Astrocyte (in vitro differentiated cells and primary cell): ENCODE results near the gene NR2C2. TPM values are rescaled to one million over a fixed set of nuclear protein-coding genes. Genes with fewer than 3 reads are reported as not detected.

Source experiments
- DNase-seq: peaks from one replicate; pipeline ENCODE4 v3.0.0-alpha.2; 2010; ENCODE audit warnings: low read depth
- FAIRE-seq: peaks from 2 replicates; lab custom pipeline; 2011; peaks lifted over from hg19 to GRCh38; lab: Jason Lieb, UNC
- H2AFZ ChIP-seq: 2 replicates; pipeline ENCODE4 v1.6.0; 2012; ENCODE audit warnings: low read depth, low read length, inconsistent platforms
- H3K27ac ChIP-seq: 2 replicates; pipeline ENCODE4 v1.5.1; 2011; ENCODE audit warnings: low read depth, low read length, inconsistent platforms
- H3K27me3 ChIP-seq: 2 replicates; pipeline ENCODE4 v1.6.0; 2011; ENCODE audit warnings: low read length, inconsistent platforms; ENCODE audit not compliant: insufficient read depth
- H3K36me3 ChIP-seq: 2 replicates; pipeline ENCODE4 v1.5.1; 2011; ENCODE audit warnings: low read length, inconsistent platforms; ENCODE audit not compliant: insufficient read depth
- H3K4me1 ChIP-seq: 2 replicates; pipeline ENCODE4 v1.5.1; 2011; ENCODE audit warnings: low read length, inconsistent platforms; ENCODE audit not compliant: insufficient read depth
- H3K4me2 ChIP-seq: 2 replicates; pipeline ENCODE4 v1.6.0; 2012; ENCODE audit warnings: low read length, inconsistent platforms
- H3K4me3 ChIP-seq: 2 replicates; pipeline ENCODE4 v1.5.1; 2011; ENCODE audit warnings: low read depth, mild to moderate bottlenecking, low read length, inconsistent platforms; ENCODE audit not compliant: insufficient read depth
- H3K79me2 ChIP-seq: 2 replicates; pipeline ENCODE4 v1.6.0; 2012; ENCODE audit warnings: mild to moderate bottlenecking, low read length, inconsistent platforms; ENCODE audit not compliant: insufficient read depth
- H3K9ac ChIP-seq: 2 replicates; pipeline ENCODE4 v1.6.0; 2012; ENCODE audit warnings: mild to moderate bottlenecking, low read length, inconsistent platforms
- H3K9me3 ChIP-seq: 2 replicates; pipeline ENCODE4 v1.5.1; 2012; ENCODE audit warnings: low read depth, mild to moderate bottlenecking, low read length, inconsistent platforms; ENCODE audit not compliant: insufficient read depth
- H4K20me1 ChIP-seq: 2 replicates; pipeline ENCODE4 v1.6.0; 2012; ENCODE audit warnings: low read length, inconsistent platforms; ENCODE audit not compliant: insufficient read depth
- H3K27ac Mint-ChIP-seq: one replicate; pipeline ENCODE4 v1.8.0; 2021; ENCODE audit warnings: mild to moderate bottlenecking, mixed read lengths; ENCODE audit not compliant: unreplicated experiment
- H3K27me3 Mint-ChIP-seq: one replicate; pipeline ENCODE4 v1.8.0; 2021; ENCODE audit warnings: low read depth, mixed read lengths; ENCODE audit not compliant: unreplicated experiment
- H3K36me3 Mint-ChIP-seq: one replicate; pipeline ENCODE4 v1.8.0; 2021; ENCODE audit warnings: low read depth, mixed read lengths; ENCODE audit not compliant: unreplicated experiment
- H3K4me1 Mint-ChIP-seq: one replicate; pipeline ENCODE4 v1.8.0; 2021; ENCODE audit warnings: low read depth, mixed read lengths; ENCODE audit not compliant: unreplicated experiment
- H3K4me3 Mint-ChIP-seq: one replicate; pipeline ENCODE4 v1.8.0; 2021; ENCODE audit warnings: mild to moderate bottlenecking, moderate library complexity, mixed read lengths; ENCODE audit not compliant: unreplicated experiment
- H3K9me3 Mint-ChIP-seq: one replicate; pipeline ENCODE4 v1.8.0; 2021; ENCODE audit warnings: mild to moderate bottlenecking, mixed read lengths; ENCODE audit not compliant: unreplicated experiment
- CTCF ChIP-seq: IDR thresholded peaks from 2 replicates; pipeline ENCODE4 v1.5.1; 2011; ENCODE audit warnings: low read depth, mild to moderate bottlenecking, inconsistent platforms, low read length, moderate library complexity; ENCODE audit not compliant: insufficient read depth
- EZH2 ChIP-seq: IDR thresholded peaks from 2 replicates; pipeline ENCODE4 v1.6.1; 2012; ENCODE audit warnings: mild to moderate bottlenecking, low read length, inconsistent platforms; ENCODE audit not compliant: insufficient read depth
- total RNA-seq: library from RNA; stranded (reverse); gene quantifications from 2 replicates; pipeline ENCODE4 v1.2.1, GENCODE V29; 2021

NR2C2 gene
- total RNA-seq, 1 donor from 2014 or later: 36.3 TPM

GRCh38 chr3:14906355-14906971 lies 40.9 kb upstream of the NR2C2 start:
- Histone ChIP-seq H4K20me1 (no peaks in the 10 kb centered on the region), H3K27me3 (no peaks in the 10 kb centered on the region), H3K4me3 (no peak overlapping the region), H3K9me3 (peaks cover 2% of the 10 kb centered on the region), H3K4me2 (no peak overlapping the region), H2AFZ (no peak overlapping the region), H3K79me2 (no peaks in the 10 kb centered on the region), H3K36me3 (no peaks in the 10 kb centered on the region), H3K9ac (no peak overlapping the region), H3K4me1 (no peaks in the 10 kb centered on the region), H3K27ac (no peak overlapping the region)
- Mint-ChIP-seq H3K9me3 (peaks cover 11% of the 10 kb centered on the region), H3K27ac (no peak overlapping the region), H3K36me3 (peaks cover 6% of the 10 kb centered on the region), H3K27me3 (peaks cover 10% of the 10 kb centered on the region), H3K4me1 (no peaks in the 10 kb centered on the region), H3K4me3 (no peak overlapping the region)
- no peak for DNase-seq
- no peak for TF ChIP-seq EZH2
- TF ChIP-seq CTCF: no peak
- FAIRE-seq: no peak

GRCh38 chr3:14907043-14907966 lies 40.1 kb upstream of the NR2C2 start:
- no peaks in the 10 kb centered on the region for H3K4me1 ChIP-seq
- Mint-ChIP-seq H3K4me3 (no peak overlapping the region), H3K4me1 (no peaks in the 10 kb centered on the region), H3K27ac (no peak overlapping the region), H3K9me3 (peaks cover 11% of the 10 kb centered on the region), H3K27me3 (peaks cover 9% of the 10 kb centered on the region), H3K36me3 (peaks cover 7% of the 10 kb centered on the region)
- DNase-seq (no peak), FAIRE-seq (no peak)
- H3K79me2 ChIP-seq: no peaks in the 10 kb centered on the region
- no peaks in the 10 kb centered on the region for H3K27me3 ChIP-seq
- no peaks in the 10 kb centered on the region for H3K36me3 ChIP-seq
- no peak overlapping the region for H2AFZ ChIP-seq
- peaks cover 2% of the 10 kb centered on the region for H3K9me3 ChIP-seq
- H4K20me1 ChIP-seq: no peaks in the 10 kb centered on the region
- no peak overlapping the region for H3K9ac ChIP-seq
- TF ChIP-seq CTCF: no peak
- TF ChIP-seq EZH2: no peak
- no peak overlapping the region for H3K27ac ChIP-seq
- no peak overlapping the region for H3K4me2 ChIP-seq
- H3K4me3 ChIP-seq: no peak overlapping the region
